WTC11 (cell line): Measurements from ENCODE around the gene PLBD2. TPM values are rescaled to one million over a fixed set of nuclear protein-coding genes. Genes with fewer than 3 reads are reported as not detected.

Experiments
- ATAC-seq: fragments of 200-7000 bp; cut with Tn5 transposase; 2 replicates; pipeline ENCODE4 v1.10.0; 2021; ENCODE audit warnings: mild to moderate bottlenecking, moderate library complexity
- CTCF ChIA-PET: fragments of 300-600 bp; sonication (Branson Sonifier 250); formaldehyde crosslinking; loops from one replicate; lab custom pipeline; 2021; ENCODE audit warnings: antibody characterized with exemption; lab: Charles Lee
- POLR2A ChIA-PET: fragments of 350-600 bp; sonication (Branson Sonifier 250); formaldehyde crosslinking; loops from one replicate; lab custom pipeline; 2021; ENCODE audit warnings: antibody characterized with exemption; lab: Charles Lee
- DNase-seq: peaks from one replicate; pipeline ENCODE4 v3.0.0; 2021; ENCODE audit warnings: low spot score
- H3K27ac Mint-ChIP-seq: 2 replicates; pipeline ENCODE4 v1.8.0; 2021; ENCODE audit warnings: mixed read lengths
- H3K27me3 Mint-ChIP-seq: 2 replicates; pipeline ENCODE4 v1.8.0; 2021; ENCODE audit warnings: low read depth, mild to moderate bottlenecking, moderate library complexity, mixed read lengths
- H3K36me3 Mint-ChIP-seq: 2 replicates; pipeline ENCODE4 v1.8.0; 2021; ENCODE audit warnings: mixed read lengths
- H3K4me1 Mint-ChIP-seq: 2 replicates; pipeline ENCODE4 v1.8.0; 2022; ENCODE audit warnings: mixed read lengths
- H3K4me3 Mint-ChIP-seq: 2 replicates; pipeline ENCODE4 v1.8.0; 2021; ENCODE audit warnings: mild to moderate bottlenecking, moderate library complexity, mixed read lengths
- H3K9me3 Mint-ChIP-seq: 2 replicates; pipeline ENCODE4 v1.8.0; 2021; ENCODE audit warnings: mixed read lengths
- AR ChIP-seq: fragments of 250-450 bp; sonication (Bioruptor Pico); IDR thresholded peaks from 2 replicates; pipeline ENCODE4 v1.9.0; 2021; ENCODE audit warnings: mild to moderate bottlenecking
- ATF1 ChIP-seq: sonication (generic); formaldehyde crosslinking; IDR thresholded peaks from 2 replicates; pipeline ENCODE4 v1.8.1; 2023; ENCODE audit warnings: mild to moderate bottlenecking, moderate library complexity, missing genetic modification reagents
- ERG ChIP-seq: fragments of 250-450 bp; sonication (Bioruptor Pico); IDR thresholded peaks from 2 replicates; pipeline ENCODE4 v1.8.0; 2021; ENCODE audit warnings: mild to moderate bottlenecking
- FOXP1 ChIP-seq: sonication (generic); formaldehyde crosslinking; IDR thresholded peaks from 2 replicates; pipeline ENCODE4 v1.8.0; 2022; ENCODE audit warnings: missing genetic modification reagents, mild to moderate bottlenecking, moderate library complexity, borderline replicate concordance
- FOXP4 ChIP-seq: sonication (generic); formaldehyde crosslinking; IDR thresholded peaks from 2 replicates; pipeline ENCODE4 v1.8.0; 2022; ENCODE audit warnings: mild to moderate bottlenecking, missing genetic modification reagents
- GTF2I ChIP-seq: fragments of 250-450 bp; sonication (Bioruptor Pico); conservative IDR thresholded peaks from 2 replicates; pipeline ENCODE4 v1.4.0; 2021; ENCODE audit warnings: mild to moderate bottlenecking
- IRF2 ChIP-seq: sonication (generic); formaldehyde crosslinking; IDR thresholded peaks from 2 replicates; pipeline ENCODE4 v1.8.0; 2022; ENCODE audit warnings: low read depth, missing genetic modification reagents, borderline replicate concordance
- NR3C1 ChIP-seq: sonication (generic); formaldehyde crosslinking; conservative IDR thresholded peaks from 2 replicates; pipeline ENCODE4 v1.8.1; 2023; ENCODE audit warnings: low read depth, mild to moderate bottlenecking, missing genetic modification reagents
- SOX15 ChIP-seq: fragments of 250-450 bp; sonication (Bioruptor Pico); IDR thresholded peaks from 2 replicates; pipeline ENCODE4 v1.9.0; 2021; ENCODE audit warnings: mild to moderate bottlenecking
- ZBTB43 ChIP-seq: sonication (generic); formaldehyde crosslinking; IDR thresholded peaks from 2 replicates; pipeline ENCODE4 v1.8.1; 2023; ENCODE audit warnings: mild to moderate bottlenecking, missing genetic modification reagents
- ZNF317 ChIP-seq: sonication (generic); formaldehyde crosslinking; IDR thresholded peaks from 2 replicates; pipeline ENCODE4 v1.8.1; 2023; ENCODE audit warnings: low read depth, mild to moderate bottlenecking, moderate library complexity, missing genetic modification reagents, borderline replicate concordance
- ZNF532 ChIP-seq: fragments of 250-450 bp; sonication (Bioruptor Pico); IDR thresholded peaks from 2 replicates; pipeline ENCODE4 v1.9.0; 2021; ENCODE audit warnings: mild to moderate bottlenecking, borderline replicate concordance
- total RNA-seq: library from RNA; stranded (reverse); gene quantifications from 3 replicates; pipeline ENCODE4 v1.2.3, GENCODE V29; 2021

The PLBD2 gene
- total RNA-seq, 1 experiment from 2014 or later, result 34.8 TPM

- no peak for TF ChIP-seq SOX15
- no peak for TF ChIP-seq AR (CRISPR knock-in tag)
- no peak for TF ChIP-seq ZNF317 (CRISPR knock-in tag)
- no peak for TF ChIP-seq ERG (CRISPR knock-in tag)
- no peak for TF ChIP-seq GTF2I (CRISPR knock-in tag)
- no peak for TF ChIP-seq ZNF532
- no peak for TF ChIP-seq ATF1 (CRISPR knock-in tag)
- TF ChIP-seq ZBTB43 (CRISPR knock-in tag), result no peak
- TF ChIP-seq IRF2 (CRISPR knock-in tag), result no peak
- no peak for TF ChIP-seq FOXP4
- TF ChIP-seq FOXP1 (CRISPR knock-in tag), result no peak
- TF ChIP-seq NR3C1 (CRISPR knock-in tag), result no peak
Observed at GRCh38 chr12:113400362-113400761, 42.0 kb downstream of the PLBD2 start.

More at GRCh38 chr12:113400362-113400761, 42.0 kb downstream of the PLBD2 start:
- ATAC-seq, result no peak
- Mint-ChIP-seq H3K4me1 (peaks cover 13% of the 10 kb centered on the region), H3K27me3 (0 out of 2 replicates have a peak, but pooled peaks cover 3% of the 10 kb centered on the region), H3K4me3 (no peak overlapping the region), H3K27ac (no peak overlapping the region), H3K36me3 (no peaks in the 10 kb centered on the region), H3K9me3 (no peaks in the 10 kb centered on the region)
- DNase-seq, result no peak
- ChIA-PET POLR2A (no interaction called here), CTCF (no interaction called here)
